Measurements from ENCODE around the gene SFMBT2.

DNA sequence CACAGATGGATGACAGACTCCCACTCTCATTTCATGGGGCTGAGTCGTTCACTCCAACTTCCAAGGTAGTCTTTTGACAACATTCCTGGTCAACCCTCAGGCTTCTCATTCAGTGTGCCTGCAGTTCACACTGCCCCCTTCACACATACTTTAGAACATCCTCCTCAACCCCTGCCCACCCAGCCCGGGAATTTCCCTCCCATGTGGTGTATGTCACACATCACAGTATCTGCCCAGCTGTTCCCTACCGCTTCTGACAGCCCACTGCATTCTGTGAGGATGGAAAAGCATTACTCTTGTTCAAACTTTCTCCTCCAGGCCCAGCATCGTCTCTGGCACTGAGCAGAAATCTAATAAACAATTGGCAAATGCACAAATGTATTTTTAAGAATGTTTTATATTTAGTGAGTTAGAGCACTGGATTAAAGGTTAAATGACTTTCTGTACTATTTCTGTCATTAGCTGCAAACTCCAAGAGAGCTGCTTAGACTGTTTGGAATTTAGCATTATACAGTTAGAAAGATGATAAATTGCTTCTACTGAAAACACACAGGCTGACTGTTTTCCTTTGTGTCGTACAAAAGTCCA lies 110.4 kb downstream of the SFMBT2 start:
- TF ChIP-seq, protein P1, sequence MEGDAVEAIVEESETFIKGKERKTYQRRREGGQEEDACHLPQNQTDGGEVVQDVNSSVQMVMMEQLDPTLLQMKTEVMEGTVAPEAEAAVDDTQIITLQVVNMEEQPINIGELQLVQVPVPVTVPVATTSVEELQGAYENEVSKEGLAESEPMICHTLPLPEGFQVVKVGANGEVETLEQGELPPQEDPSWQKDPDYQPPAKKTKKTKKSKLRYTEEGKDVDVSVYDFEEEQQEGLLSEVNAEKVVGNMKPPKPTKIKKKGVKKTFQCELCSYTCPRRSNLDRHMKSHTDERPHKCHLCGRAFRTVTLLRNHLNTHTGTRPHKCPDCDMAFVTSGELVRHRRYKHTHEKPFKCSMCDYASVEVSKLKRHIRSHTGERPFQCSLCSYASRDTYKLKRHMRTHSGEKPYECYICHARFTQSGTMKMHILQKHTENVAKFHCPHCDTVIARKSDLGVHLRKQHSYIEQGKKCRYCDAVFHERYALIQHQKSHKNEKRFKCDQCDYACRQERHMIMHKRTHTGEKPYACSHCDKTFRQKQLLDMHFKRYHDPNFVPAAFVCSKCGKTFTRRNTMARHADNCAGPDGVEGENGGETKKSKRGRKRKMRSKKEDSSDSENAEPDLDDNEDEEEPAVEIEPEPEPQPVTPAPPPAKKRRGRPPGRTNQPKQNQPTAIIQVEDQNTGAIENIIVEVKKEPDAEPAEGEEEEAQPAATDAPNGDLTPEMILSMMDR (IDR thresholded peaks at IDR 0.05) = no peak
- no peak for TF ChIP-seq EP300 (IDR thresholded peaks at IDR 0.05)
- no peak for TF ChIP-seq POLR2AphosphoS5 (IDR thresholded peaks at IDR 0.05)
- no peak for TF ChIP-seq POLR2A (IDR thresholded peaks at IDR 0.05)

All from suprapubic skin (tissue), 4 donors.